ENCODE results near the gene UBXN11.

The UBXN11 gene

DNA sequence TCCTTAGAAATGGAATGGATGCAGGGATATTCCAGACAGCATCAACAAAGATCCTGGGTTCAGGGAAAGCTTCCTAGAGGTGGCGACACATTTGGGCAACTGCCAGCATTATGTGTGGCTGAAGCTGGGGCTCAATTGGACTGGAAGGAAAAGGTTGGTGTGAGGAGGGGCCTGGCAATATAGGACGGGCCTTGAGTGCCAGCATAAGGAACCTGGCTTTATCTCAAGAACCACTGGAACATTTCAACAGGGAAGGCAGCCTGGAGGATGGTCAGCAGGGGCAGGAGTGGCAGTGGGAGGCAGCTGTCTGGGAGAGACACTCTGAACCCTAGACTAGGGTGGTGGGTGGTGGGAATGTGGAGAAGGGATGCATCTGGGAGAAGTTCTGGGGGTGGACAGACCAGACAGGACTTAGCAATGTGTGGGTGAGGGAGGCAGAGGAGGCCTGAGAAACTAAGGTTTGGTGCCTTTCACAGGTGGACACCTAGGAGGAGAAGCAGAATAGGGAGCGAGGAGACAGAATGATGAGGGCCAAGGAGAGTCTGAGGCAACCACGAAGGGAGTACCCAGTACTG is 23.1 kb downstream of the UBXN11 start:
- no peak for DNase-seq (ENCODE audit: low spot score)
- no CpG with 5 or more reads among the region's 4 CpGs for WGBS, 2 donors (ENCODE audit: extremely low coverage in 2 of 2, insufficient read length in 2 of 2, insufficient replicate concordance in 1 of 2)
- H3K4me1 ChIP-seq (ENCODE audit: control insufficient read depth in 2 of 2, insufficient read depth in 1 of 2, low read depth in 1 of 2, low read length in 2 of 2), result peaks cover 34 to 47% of the 10 kb centered on the region in 2 donors
- H3K27me3 ChIP-seq (ENCODE audit: control insufficient read depth in 3 of 3, insufficient read depth in 3 of 3, low read depth in 1 of 3, low read length in 3 of 3), result no peaks in the 10 kb centered on the region
- no peak overlapping the region for H3K27ac ChIP-seq (replicated peaks; ENCODE audit: low read length)
- peaks cover 8 to 27% of the 10 kb centered on the region in 2 donors for H3K36me3 ChIP-seq (replicated peaks in 1 of 2; ENCODE audit: control insufficient read depth in 2 of 2, insufficient read depth in 2 of 2, low read length in 2 of 2)
- H3K23ac ChIP-seq (ENCODE audit: low read depth, low read length, poor library complexity), result no peak overlapping the region
- H2AK5ac ChIP-seq (ENCODE audit: low read depth, low read length), result no peak overlapping the region
- no peak overlapping the region for H3K4me3 ChIP-seq (ENCODE audit: low read length in 2 of 2)
- no peak overlapping the region for H3K14ac ChIP-seq (ENCODE audit: low read length)
- no peak overlapping the region for H3K4me2 ChIP-seq (ENCODE audit: insufficient read depth, low read length, poor library complexity, severe bottlenecking)
- H4K8ac ChIP-seq (ENCODE audit: low read depth, low read length), result no peak overlapping the region
- H2BK15ac ChIP-seq (ENCODE audit: low read length), result peak overlapping the region; percentile 19
- H3K18ac ChIP-seq (ENCODE audit: low read length), result no peak overlapping the region
- H3K9ac ChIP-seq (ENCODE audit: low read depth, low read length, poor library complexity), result no peak overlapping the region
- H2BK5ac ChIP-seq (ENCODE audit: low read length), result peak overlapping the region; percentile 68
- H4K91ac ChIP-seq (ENCODE audit: low read depth, low read length, poor library complexity), result no peak overlapping the region
- peaks cover 8% of the 10 kb centered on the region for H3K79me1 ChIP-seq (ENCODE audit: low read depth, low read length)
- no peak overlapping the region for H2AFZ ChIP-seq (ENCODE audit: low read length)
- H3K9me3 ChIP-seq (replicated peaks in 1 of 2; ENCODE audit: control insufficient read depth in 2 of 2, insufficient read depth in 1 of 2, low read depth in 1 of 2, low read length in 2 of 2), result no peaks in the 10 kb centered on the region
- no peak overlapping the region for H3K4ac ChIP-seq (ENCODE audit: low read length)
- no peak overlapping the region for H2BK12ac ChIP-seq (ENCODE audit: low read length)
- H2BK120ac ChIP-seq (ENCODE audit: low read depth, low read length), result no peak overlapping the region

DNA sequence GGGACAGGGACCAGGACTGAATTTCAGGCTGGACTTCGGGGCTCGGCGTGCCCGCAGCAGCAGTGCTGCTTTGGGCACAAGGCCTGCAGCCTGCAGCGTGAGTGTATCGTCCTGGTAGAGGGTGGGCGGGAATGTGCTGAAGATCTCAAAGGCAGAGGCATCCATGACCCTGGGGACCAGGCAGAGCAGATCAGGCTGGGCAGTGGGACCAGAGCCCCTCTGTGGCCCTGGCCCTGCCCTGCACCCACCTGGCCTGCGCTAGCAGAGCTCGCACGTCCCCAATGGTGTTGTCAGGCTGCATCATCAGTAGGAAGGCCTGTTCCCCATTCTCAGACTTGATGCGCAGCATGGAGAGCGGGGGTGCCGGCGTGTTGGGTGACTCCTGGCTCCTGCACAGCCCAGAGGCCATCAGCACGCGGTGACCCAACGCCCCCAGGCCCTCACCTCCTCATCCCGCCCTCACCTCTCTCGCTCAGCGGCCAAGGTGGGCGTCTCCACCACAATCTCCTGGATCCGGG is 24.0 kb downstream of the UBXN11 start:
- Histone ChIP-seq H2AFZ (ENCODE audit: low read length) (no peak overlapping the region), H2BK12ac (ENCODE audit: low read length) (peak overlapping the region; percentile 97), H3K4ac (ENCODE audit: low read length) (peak overlapping the region; percentile 60), H3K36me3 (replicated peaks in 1 of 2; ENCODE audit: control insufficient read depth in 2 of 2, insufficient read depth in 2 of 2, low read length in 2 of 2) (peaks cover 15 to 36% of the 10 kb centered on the region in 2 donors), H3K4me1 (ENCODE audit: control insufficient read depth in 2 of 2, insufficient read depth in 1 of 2, low read depth in 1 of 2, low read length in 2 of 2) (peaks cover 31 to 40% of the 10 kb centered on the region in 2 donors), H4K91ac (ENCODE audit: low read depth, low read length, poor library complexity) (no peak overlapping the region), H3K27ac (replicated peaks; ENCODE audit: low read length) (peak overlapping the region; percentile 63), H2BK5ac (ENCODE audit: low read length) (peak overlapping the region; percentile 68), H3K9me3 (replicated peaks in 1 of 2; ENCODE audit: control insufficient read depth in 2 of 2, insufficient read depth in 1 of 2, low read depth in 1 of 2, low read length in 2 of 2) (no peaks in the 10 kb centered on the region), H2BK120ac (ENCODE audit: low read depth, low read length) (no peak overlapping the region), H3K4me3 (ENCODE audit: low read length in 2 of 2) (no peak overlapping the region), H2AK5ac (ENCODE audit: low read depth, low read length) (peak overlapping the region; percentile 31), H3K4me2 (ENCODE audit: insufficient read depth, low read length, poor library complexity, severe bottlenecking) (peak overlapping the region; percentile 48), H3K23ac (ENCODE audit: low read depth, low read length, poor library complexity) (no peak overlapping the region), H4K8ac (ENCODE audit: low read depth, low read length) (no peak overlapping the region), H3K18ac (ENCODE audit: low read length) (peak overlapping the region; percentile 93), H2BK15ac (ENCODE audit: low read length) (peak overlapping the region; percentile 62), H3K27me3 (ENCODE audit: control insufficient read depth in 3 of 3, insufficient read depth in 3 of 3, low read depth in 1 of 3, low read length in 3 of 3) (no peaks in the 10 kb centered on the region), H3K9ac (ENCODE audit: low read depth, low read length, poor library complexity) (peak overlapping the region; percentile 88), H3K14ac (ENCODE audit: low read length) (peak overlapping the region; percentile 41), H3K79me1 (ENCODE audit: low read depth, low read length) (peaks cover 8% of the 10 kb centered on the region)
- DNase-seq (ENCODE audit: low spot score), result no peak
- no CpG with 5 or more reads among the region's 22 CpGs for WGBS, 2 donors (ENCODE audit: extremely low coverage in 2 of 2, insufficient read length in 2 of 2, insufficient replicate concordance in 1 of 2)

DNA sequence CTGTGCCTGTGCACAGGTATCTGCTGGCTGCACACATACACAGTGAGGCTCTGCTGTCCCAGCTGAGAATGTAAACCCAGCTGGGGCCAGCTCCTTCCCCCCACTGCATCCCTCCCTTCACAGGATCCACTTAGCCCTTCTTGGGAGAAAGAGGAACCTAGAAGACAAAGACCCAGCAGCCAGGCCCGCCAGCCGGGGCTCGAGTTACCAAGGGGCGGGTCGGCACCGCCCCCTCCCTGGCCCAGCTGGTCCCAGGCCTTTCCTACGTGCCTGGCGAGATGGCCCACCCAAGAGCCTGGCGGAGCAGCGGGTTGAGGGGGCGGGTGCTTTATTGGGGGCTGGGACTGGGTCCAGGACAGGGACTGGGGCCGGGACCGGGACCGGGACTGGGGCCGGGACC is 24.5 kb downstream of the UBXN11 start:
- Histone ChIP-seq H3K4ac (ENCODE audit: low read length) (no peak overlapping the region), H3K79me1 (ENCODE audit: low read depth, low read length) (peaks cover 8% of the 10 kb centered on the region), H3K36me3 (replicated peaks in 1 of 2; ENCODE audit: control insufficient read depth in 2 of 2, insufficient read depth in 2 of 2, low read length in 2 of 2) (peaks cover 20 to 41% of the 10 kb centered on the region in 2 donors), H3K27ac (replicated peaks; ENCODE audit: low read length) (peak overlapping the region; percentile 73), H2BK12ac (ENCODE audit: low read length) (no peak overlapping the region), H2AFZ (ENCODE audit: low read length) (no peak overlapping the region), H3K9me3 (replicated peaks in 1 of 2; ENCODE audit: control insufficient read depth in 2 of 2, insufficient read depth in 1 of 2, low read depth in 1 of 2, low read length in 2 of 2) (no peaks in the 10 kb centered on the region), H3K4me1 (ENCODE audit: control insufficient read depth in 2 of 2, insufficient read depth in 1 of 2, low read depth in 1 of 2, low read length in 2 of 2) (peaks cover 31 to 35% of the 10 kb centered on the region in 2 donors), H3K27me3 (ENCODE audit: control insufficient read depth in 3 of 3, insufficient read depth in 3 of 3, low read depth in 1 of 3, low read length in 3 of 3) (no peaks in the 10 kb centered on the region), H3K14ac (ENCODE audit: low read length) (no peak overlapping the region), H3K4me2 (ENCODE audit: insufficient read depth, low read length, poor library complexity, severe bottlenecking) (peak overlapping the region; percentile 48), H2BK5ac (ENCODE audit: low read length) (peak overlapping the region; percentile 68), H3K18ac (ENCODE audit: low read length) (peak overlapping the region; percentile 12), H2BK120ac (ENCODE audit: low read depth, low read length) (no peak overlapping the region), H2BK15ac (ENCODE audit: low read length) (no peak overlapping the region), H3K23ac (ENCODE audit: low read depth, low read length, poor library complexity) (no peak overlapping the region), H4K8ac (ENCODE audit: low read depth, low read length) (no peak overlapping the region), H3K9ac (ENCODE audit: low read depth, low read length, poor library complexity) (no peak overlapping the region), H2AK5ac (ENCODE audit: low read depth, low read length) (peak overlapping the region; percentile 31), H3K4me3 (ENCODE audit: low read length in 2 of 2) (no peak overlapping the region), H4K91ac (ENCODE audit: low read depth, low read length, poor library complexity) (no peak overlapping the region)
- peak; percentile 91 for DNase-seq (ENCODE audit: low spot score)
- WGBS, 2 donors (ENCODE audit: extremely low coverage in 2 of 2, insufficient read length in 2 of 2, insufficient replicate concordance in 1 of 2), result no CpG with 5 or more reads among the region's 15 CpGs

DNA sequence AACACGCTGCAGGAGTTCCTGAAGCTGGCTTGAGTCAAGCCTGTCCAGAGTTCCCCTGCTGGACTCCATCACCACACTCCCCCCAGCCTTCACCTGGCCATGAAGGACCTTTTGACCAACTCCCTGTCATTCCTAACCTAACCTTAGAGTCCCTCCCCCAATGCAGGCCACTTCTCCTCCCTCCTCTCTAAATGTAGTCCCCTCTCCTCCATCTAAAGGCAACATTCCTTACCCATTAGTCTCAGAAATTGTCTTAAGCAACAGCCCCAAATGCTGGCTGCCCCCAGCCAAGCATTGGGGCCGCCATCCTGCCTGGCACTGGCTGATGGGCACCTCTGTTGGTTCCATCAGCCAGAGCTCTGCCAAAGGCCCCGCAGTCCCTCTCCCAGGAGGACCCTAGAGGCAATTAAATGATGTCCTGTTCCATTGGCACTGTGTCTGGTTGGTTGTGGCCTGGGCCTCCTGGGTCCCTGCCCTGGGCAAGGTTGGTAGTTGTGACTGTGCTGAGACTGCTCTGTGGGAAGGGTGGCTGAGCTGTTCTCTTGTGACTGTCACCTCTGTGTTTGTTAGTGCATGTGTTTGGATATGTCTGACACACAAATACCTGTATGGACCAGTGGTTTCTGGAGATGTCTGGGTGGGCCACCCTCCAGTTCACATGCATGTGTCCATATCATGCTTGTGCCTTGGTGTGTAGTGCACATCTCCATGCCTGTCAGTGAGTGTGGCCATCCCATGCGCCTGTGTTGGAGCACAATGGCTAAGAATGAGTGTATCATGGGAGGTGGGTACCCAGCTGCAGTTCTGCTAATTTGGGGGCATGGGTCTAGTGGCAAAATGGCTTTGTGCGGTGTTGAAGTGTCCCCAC is 25.1 kb downstream of the UBXN11 start:
- no peak overlapping the region for H2BK5ac ChIP-seq (ENCODE audit: low read length)
- peak overlapping the region in 1 of 2 donors; percentile 42 for H3K4me3 ChIP-seq (ENCODE audit: low read length in 2 of 2)
- no peak overlapping the region for H3K9ac ChIP-seq (ENCODE audit: low read depth, low read length, poor library complexity)
- no peak for DNase-seq (ENCODE audit: low spot score)
- peak overlapping the region; percentile 27 for H3K4me2 ChIP-seq (ENCODE audit: insufficient read depth, low read length, poor library complexity, severe bottlenecking)
- H3K18ac ChIP-seq (ENCODE audit: low read length), result peak overlapping the region; percentile 12
- no peak overlapping the region for H4K8ac ChIP-seq (ENCODE audit: low read depth, low read length)
- no peak overlapping the region for H3K23ac ChIP-seq (ENCODE audit: low read depth, low read length, poor library complexity)
- H3K4ac ChIP-seq (ENCODE audit: low read length), result no peak overlapping the region
- no peak overlapping the region for H2AK5ac ChIP-seq (ENCODE audit: low read depth, low read length)
- H3K4me1 ChIP-seq (ENCODE audit: control insufficient read depth in 2 of 2, insufficient read depth in 1 of 2, low read depth in 1 of 2, low read length in 2 of 2), result peaks cover 31 to 33% of the 10 kb centered on the region in 2 donors
- H3K36me3 ChIP-seq (replicated peaks in 1 of 2; ENCODE audit: control insufficient read depth in 2 of 2, insufficient read depth in 2 of 2, low read length in 2 of 2), result peaks cover 26 to 47% of the 10 kb centered on the region in 2 donors
- H3K27ac ChIP-seq (replicated peaks; ENCODE audit: low read length), result peak overlapping the region; percentile 73
- H2BK120ac ChIP-seq (ENCODE audit: low read depth, low read length), result no peak overlapping the region
- no peak overlapping the region for H2BK12ac ChIP-seq (ENCODE audit: low read length)
- H3K14ac ChIP-seq (ENCODE audit: low read length), result no peak overlapping the region
- H2BK15ac ChIP-seq (ENCODE audit: low read length), result peak overlapping the region; percentile 2
- peaks cover 10% of the 10 kb centered on the region for H3K79me1 ChIP-seq (ENCODE audit: low read depth, low read length)
- no CpG with 5 or more reads among the region's 5 CpGs for WGBS, 2 donors (ENCODE audit: extremely low coverage in 2 of 2, insufficient read length in 2 of 2, insufficient replicate concordance in 1 of 2)
- H3K9me3 ChIP-seq (replicated peaks in 1 of 2; ENCODE audit: control insufficient read depth in 2 of 2, insufficient read depth in 1 of 2, low read depth in 1 of 2, low read length in 2 of 2), result no peaks in the 10 kb centered on the region
- H3K27me3 ChIP-seq (ENCODE audit: control insufficient read depth in 3 of 3, insufficient read depth in 3 of 3, low read depth in 1 of 3, low read length in 3 of 3), result no peaks in the 10 kb centered on the region
- H2AFZ ChIP-seq (ENCODE audit: low read length), result no peak overlapping the region
- H4K91ac ChIP-seq (ENCODE audit: low read depth, low read length, poor library complexity), result no peak overlapping the region
